RWPE2 (cell line): Measurements from ENCODE around the gene RAB39A.
A peak's percentile ranks its signal among the peaks of the same experiment; 100 is the strongest.

Experiments
- ATAC-seq: fragments of 200-7000 bp; cut with Tn5 transposase; 3 replicates; pipeline ENCODE4 v1.9.1; 2021; ENCODE audit warnings: low read depth
- DNase-seq: peaks from one replicate; pipeline ENCODE4 v3.0.0-alpha.2; 2020; ENCODE audit warnings: low spot score
- H3K27ac ChIP-seq: fragments of 450-650 bp; 2 replicates; pipeline ENCODE4 v1.5.1; 2017; ENCODE audit warnings: mild to moderate bottlenecking; ENCODE audit not compliant: poor library complexity, severe bottlenecking
- H3K27me3 ChIP-seq: fragments of 250-450 bp; sonication (Bioruptor Pico); 2 replicates; pipeline ENCODE4 v1.5.1; 2021; ENCODE audit warnings: mild to moderate bottlenecking, moderate library complexity; ENCODE audit not compliant: insufficient read depth, poor library complexity, severe bottlenecking
- H3K36me3 ChIP-seq: fragments of 250-450 bp; sonication (Bioruptor Pico); 2 replicates; pipeline ENCODE4 v1.5.1; 2020; ENCODE audit warnings: low read depth, mild to moderate bottlenecking, moderate library complexity
- H3K4me1 ChIP-seq: fragments of 250-450 bp; sonication (Bioruptor Pico); 2 replicates; pipeline ENCODE4 v1.5.1; 2021; ENCODE audit warnings: mild to moderate bottlenecking, moderate library complexity; ENCODE audit not compliant: insufficient read depth, poor library complexity, severe bottlenecking
- H3K4me3 ChIP-seq: fragments of 250-450 bp; sonication (Bioruptor Pico); 2 replicates; pipeline ENCODE4 v1.5.1; 2021; ENCODE audit warnings: mild to moderate bottlenecking, moderate library complexity; ENCODE audit not compliant: severe bottlenecking
- H3K9me3 ChIP-seq: fragments of 250-450 bp; sonication (Bioruptor Pico); 2 replicates; pipeline ENCODE4 v1.5.1; 2021; ENCODE audit warnings: mild to moderate bottlenecking, moderate library complexity; ENCODE audit not compliant: severe bottlenecking
- TF ChIP-seq, protein P1 (sequence below): fragments of 450-650 bp; IDR thresholded peaks from one replicate; pipeline ENCODE4 v1.5.1; 2017; ENCODE audit warnings: mild to moderate bottlenecking, moderate library complexity; ENCODE audit not compliant: poor library complexity, severe bottlenecking

The RAB39A gene

DNA sequence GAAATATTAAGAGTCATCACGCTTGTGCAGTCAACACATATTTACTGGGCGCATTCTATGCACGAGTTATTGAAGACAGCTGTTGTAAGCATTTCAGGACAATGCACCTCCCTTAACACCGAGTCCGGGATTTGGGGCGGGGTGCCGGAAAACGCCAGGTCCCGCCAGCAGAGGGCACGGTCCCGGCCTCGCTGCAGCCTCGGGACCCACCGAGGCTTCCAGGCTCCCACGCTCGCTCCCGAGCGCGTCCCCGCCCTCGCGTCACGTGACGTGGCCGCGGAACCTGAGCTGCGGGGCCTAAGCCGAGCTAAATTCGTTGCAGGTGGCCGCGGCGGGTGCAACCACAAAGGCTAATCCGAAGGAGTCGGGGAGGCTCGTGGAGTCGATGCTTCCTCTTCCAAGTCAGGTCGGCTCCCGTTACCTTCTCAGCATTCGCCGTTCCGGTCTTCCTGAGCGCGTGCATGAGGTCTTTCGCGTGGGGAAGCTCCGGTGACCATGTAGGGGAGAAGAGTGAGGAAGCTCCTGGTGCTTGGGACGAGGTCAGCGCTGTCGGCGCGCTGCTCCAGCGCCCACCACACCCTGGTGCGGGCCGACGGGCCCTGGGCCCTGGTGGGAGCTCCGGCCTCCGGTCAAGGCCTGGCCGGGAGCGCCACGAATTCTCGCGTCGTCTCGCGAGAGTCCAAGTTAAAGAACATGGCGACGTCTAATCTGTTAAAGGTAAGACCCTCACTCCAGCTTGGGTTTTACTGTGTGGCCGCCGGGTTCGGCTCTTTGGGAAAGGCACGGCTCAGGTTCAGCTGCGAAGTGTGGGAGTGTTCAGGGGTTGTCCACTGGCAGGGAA lies 80.6 kb downstream of the RAB39A start, which contains the start of gene CUL5:
CUL5 (plus strand) TSS at position 243 of the 841 bp plus-strand sequence; CDS start at position 694, 451 bp downstream.
- Histone ChIP-seq H3K27me3 (no peaks in the 10 kb centered on the region), H3K27ac (peak within 1 kb of the TSS; percentile 41), H3K4me3 (peak within 1 kb of the TSS; percentile 75), H3K9me3 (no peaks in the 10 kb centered on the region), H3K36me3 (peaks cover 11% of the 10 kb centered on the region), H3K4me1 (peaks cover 14% of the 10 kb centered on the region)
- peak; percentile 86 for ATAC-seq
- peak; percentile 86 for DNase-seq
- TF ChIP-seq, protein P1, sequence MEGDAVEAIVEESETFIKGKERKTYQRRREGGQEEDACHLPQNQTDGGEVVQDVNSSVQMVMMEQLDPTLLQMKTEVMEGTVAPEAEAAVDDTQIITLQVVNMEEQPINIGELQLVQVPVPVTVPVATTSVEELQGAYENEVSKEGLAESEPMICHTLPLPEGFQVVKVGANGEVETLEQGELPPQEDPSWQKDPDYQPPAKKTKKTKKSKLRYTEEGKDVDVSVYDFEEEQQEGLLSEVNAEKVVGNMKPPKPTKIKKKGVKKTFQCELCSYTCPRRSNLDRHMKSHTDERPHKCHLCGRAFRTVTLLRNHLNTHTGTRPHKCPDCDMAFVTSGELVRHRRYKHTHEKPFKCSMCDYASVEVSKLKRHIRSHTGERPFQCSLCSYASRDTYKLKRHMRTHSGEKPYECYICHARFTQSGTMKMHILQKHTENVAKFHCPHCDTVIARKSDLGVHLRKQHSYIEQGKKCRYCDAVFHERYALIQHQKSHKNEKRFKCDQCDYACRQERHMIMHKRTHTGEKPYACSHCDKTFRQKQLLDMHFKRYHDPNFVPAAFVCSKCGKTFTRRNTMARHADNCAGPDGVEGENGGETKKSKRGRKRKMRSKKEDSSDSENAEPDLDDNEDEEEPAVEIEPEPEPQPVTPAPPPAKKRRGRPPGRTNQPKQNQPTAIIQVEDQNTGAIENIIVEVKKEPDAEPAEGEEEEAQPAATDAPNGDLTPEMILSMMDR, result peak; percentile 94

DNA sequence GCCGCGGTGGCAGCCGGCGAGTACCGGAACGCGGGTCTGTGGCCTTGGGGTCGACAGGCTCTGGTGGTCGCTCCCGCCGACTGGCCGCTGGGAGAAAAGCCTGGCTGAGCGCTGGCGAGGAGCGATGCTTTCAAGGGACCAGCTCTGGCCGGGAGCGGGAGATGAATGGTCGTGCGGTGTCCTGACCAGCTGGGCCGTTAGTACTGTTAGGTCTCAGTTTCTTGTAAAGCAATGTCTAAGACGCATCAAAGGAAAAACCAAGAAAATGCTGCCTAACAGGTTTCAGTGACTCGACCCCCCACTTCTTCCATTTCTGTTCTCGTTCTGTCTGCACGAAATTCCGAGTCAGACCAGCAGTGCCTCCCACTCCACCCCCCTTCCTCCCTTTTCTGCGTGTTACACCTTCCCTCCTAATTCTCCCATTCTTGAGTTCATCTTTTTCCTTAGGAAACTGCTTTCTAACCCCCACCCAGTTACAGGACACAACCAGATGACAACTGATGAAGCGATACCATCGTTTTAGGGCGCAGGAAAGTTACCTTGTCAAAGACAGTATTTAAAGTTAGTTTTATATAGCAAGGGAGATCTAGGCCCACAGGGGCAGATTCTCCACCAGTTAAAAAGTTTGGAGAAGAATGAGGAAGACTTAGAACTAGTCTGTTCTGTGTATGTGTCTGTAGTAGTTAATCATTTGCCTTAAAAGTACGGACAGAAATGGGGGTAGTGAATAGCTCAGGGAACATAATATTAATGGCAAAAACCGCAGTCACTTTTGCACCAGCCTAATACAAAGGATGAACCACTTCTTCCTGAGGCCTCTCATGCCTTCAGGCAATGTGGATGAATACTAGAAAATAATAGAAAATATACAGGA lies 81.5 kb downstream of the RAB39A start:
- TF ChIP-seq, protein P1, result no peak
- no peak for DNase-seq

DNA sequence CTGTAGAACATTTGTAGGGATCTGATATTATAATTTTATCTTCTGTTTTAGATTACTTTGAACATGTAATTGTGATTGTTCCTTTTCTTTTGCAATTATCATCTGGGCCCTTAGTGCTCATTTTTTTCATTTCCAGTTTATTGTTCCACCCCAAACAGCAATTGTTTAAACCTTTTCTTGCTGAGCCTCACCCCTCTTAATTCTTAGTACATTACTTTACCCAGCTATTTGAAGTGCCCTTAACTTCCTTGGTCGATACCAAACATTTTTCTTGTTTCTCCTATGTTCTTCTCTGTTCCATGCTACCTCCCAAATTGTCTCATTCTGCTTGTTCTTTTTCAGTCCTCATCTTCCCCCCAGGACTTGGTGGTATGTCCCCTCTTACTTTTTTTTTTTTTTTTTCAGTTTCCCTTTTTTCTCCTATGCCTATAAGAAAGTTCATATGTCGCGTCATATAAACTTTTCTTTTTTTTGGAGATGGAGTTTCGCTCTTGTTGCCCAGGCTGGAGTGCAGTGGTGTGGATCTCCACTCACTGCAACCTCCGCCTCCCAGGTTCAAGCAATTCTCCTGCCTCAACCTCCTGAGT lies 84.0 kb downstream of the RAB39A start:
- Histone ChIP-seq H3K27me3 (no peaks in the 10 kb centered on the region), H3K4me1 (peaks cover 14% of the 10 kb centered on the region), H3K36me3 (peaks cover 15% of the 10 kb centered on the region), H3K4me3 (no peak overlapping the region), H3K9me3 (no peaks in the 10 kb centered on the region), H3K27ac (no peak overlapping the region)
- DNase-seq, result no peak
- ATAC-seq, result no peak
- TF ChIP-seq, protein P1, result no peak

More for the DNA sequence above, 81.5 kb downstream of the RAB39A start:
- Histone ChIP-seq H3K4me1 (peaks cover 14% of the 10 kb centered on the region), H3K9me3 (no peaks in the 10 kb centered on the region), H3K4me3 (peak overlapping the region; percentile 75), H3K27ac (peak overlapping the region; percentile 41), H3K36me3 (peaks cover 15% of the 10 kb centered on the region), H3K27me3 (no peaks in the 10 kb centered on the region)
- peak; percentile 5; the same call in 1 of the 3 replicates for ATAC-seq
